Measurements from ENCODE around the gene SPSB2. TPM values are rescaled to one million over a fixed set of nuclear protein-coding genes. Genes with fewer than 3 reads are reported as not detected.
A peak's percentile ranks its signal among the peaks of the same experiment; 100 is the strongest.
"Not testable (repeated sequence)": the region's sequence is repeated elsewhere in the genome, so short reads cannot be mapped to it uniquely, and the experiment has no call there.

The SPSB2 gene
- total and polyA plus RNA-seq, 2 experiments from 2014 or later, result 8.2 to 13.1 TPM

- Histone ChIP-seq H3K79me2 (replicated peaks; ENCODE audit: insufficient read depth) (no peaks in the 10 kb centered on the region), H3K4me2 (0 out of 2 replicates have a peak overlapping the region, but pooled peaks have one; percentile 15), H3K4me3 (no peak overlapping the region), H3F3A (replicated peaks; ENCODE audit: low read depth) (peaks cover 37% of the 10 kb centered on the region), H3K27ac (ENCODE audit: low read depth) (peak overlapping the region; percentile 98), H2AFZ (no peak overlapping the region), H3K4me1 (ENCODE audit: insufficient read depth) (peaks cover 45% of the 10 kb centered on the region), H3K27me3 (ENCODE audit: insufficient read depth) (no peaks in the 10 kb centered on the region), H3K9me2 (ENCODE audit: insufficient read depth) (no peaks in the 10 kb centered on the region), H4K20me1 (replicated peaks; ENCODE audit: insufficient read depth) (no peaks in the 10 kb centered on the region), H3K36me3 (ENCODE audit: insufficient read depth) (no peaks in the 10 kb centered on the region)
- Mint-ChIP-seq H3K9me3 (no peaks in the 10 kb centered on the region; the same call in 1 of the 3 replicates), H3K4me3 (no peak overlapping the region), H3K36me3 (ENCODE audit: low read depth) (0 out of 3 replicates have a peak, but pooled peaks cover 4% of the 10 kb centered on the region), H3K27ac (no peak overlapping the region), H3K4me1 (peaks cover 33% of the 10 kb centered on the region), H3K27me3 (ENCODE audit: insufficient read depth, low read depth, poor library complexity) (peaks cover 18% of the 10 kb centered on the region)
- TF ChIP-seq EZH2 (IDR thresholded peaks at IDR 0.05; ENCODE audit: low read depth, unreplicated experiment) (no peak), ZNF114 (CRISPR knock-in tag; IDR thresholded peaks at IDR 0.05) (no peak), EZH2phosphoT487 (IDR thresholded peaks at IDR 0.05; ENCODE audit: unreplicated experiment) (no peak), ZNF462 (CRISPR knock-in tag; IDR thresholded peaks at IDR 0.05) (no peak), STAT1 (IDR thresholded peaks at IDR 0.05; ENCODE audit: unreplicated experiment) (no peak), JUNB (IDR thresholded peaks at IDR 0.05; ENCODE audit: unreplicated experiment) (no peak)
- DNase-seq (ENCODE audit: low spot score) (no peak), ATAC-seq (no peak)
These were observed 14.4 kb upstream of the SPSB2 start for GRCh38 chr12:6887460-6887859.

GRCh38 chr12:6886206-6886999 is 13.3 kb upstream of the SPSB2 start:
- Mint-ChIP-seq H3K27me3 (ENCODE audit: insufficient read depth, low read depth, poor library complexity) (peaks cover 16% of the 10 kb centered on the region), H3K4me3 (peak overlapping the region; percentile 48; the same call in 1 of the 3 replicates), H3K4me1 (peaks cover 30% of the 10 kb centered on the region), H3K27ac (peak overlapping the region; percentile 70; the same call in 1 of the 2 replicates)
- not testable (repeated sequence) for H2AFZ ChIP-seq; H3K27me3 ChIP-seq (ENCODE audit: insufficient read depth); H3K36me3 Mint-ChIP-seq (ENCODE audit: low read depth); ATAC-seq; H3K79me2 ChIP-seq (replicated peaks; ENCODE audit: insufficient read depth); H3K4me3 ChIP-seq; H3K9me2 ChIP-seq (ENCODE audit: insufficient read depth); H4K20me1 ChIP-seq (replicated peaks; ENCODE audit: insufficient read depth); H3K9me3 Mint-ChIP-seq; H3K36me3 ChIP-seq (ENCODE audit: insufficient read depth)
- H3K27ac ChIP-seq (ENCODE audit: low read depth), result peak overlapping the region; percentile 98
- peaks cover 27% of the 10 kb centered on the region for H3F3A ChIP-seq (replicated peaks; ENCODE audit: low read depth)
- DNase-seq (ENCODE audit: low spot score), result peak; percentile 25
- peaks cover 45% of the 10 kb centered on the region for H3K4me1 ChIP-seq (ENCODE audit: insufficient read depth)
- H3K4me2 ChIP-seq, result peak overlapping the region; percentile 15

Data from GM23338 (cell line).